GM12878 (cell line): ENCODE measurements around the gene BIN1. TPM values are rescaled to one million over a fixed set of nuclear protein-coding genes. Genes with fewer than 3 reads are reported as not detected.

ENCODE experiments used
- ATAC-seq: fragments of 200-7000 bp; cut with Tn5 transposase; 3 replicates; pipeline ENCODE4 v1.9.1; 2020; ENCODE audit warnings: mild to moderate bottlenecking, moderate library complexity
- BruUV-seq: library from RNA; stranded (reverse); fragments of 400-500 nt; replicated peaks from 2 replicates; lab custom pipeline; 2021; lab: Mats Ljungman, UMichigan
- CTCF ChIA-PET: fragments of 300-600 bp; sonication (Branson Sonifier 250); formaldehyde crosslinking; extraction: SDS; loops from one replicate; lab custom pipeline; 2021; ENCODE audit warnings: inconsistent platforms; lab: Yijun Ruan, JAX
- POLR2A ChIA-PET: fragments of 350-600 bp; formaldehyde crosslinking; extraction: SDS; loops from one replicate; lab custom pipeline; 2021; ENCODE audit warnings: inconsistent platforms; lab: Charles Lee
- RAD21 ChIA-PET: fragments of 300-600 bp; sonication (Branson Sonifier 250); formaldehyde crosslinking; loops from one replicate; lab custom pipeline; 2023; ENCODE audit warnings: antibody characterized with exemption; ENCODE audit not compliant: unreplicated experiment; lab: Charles Lee
- SMC1A ChIA-PET: fragments of 300-600 bp; sonication (Branson Sonifier 250); formaldehyde crosslinking; loops from one replicate; lab custom pipeline; 2023; ENCODE audit not compliant: unreplicated experiment, uncharacterized antibody; lab: Charles Lee
- DNase-seq: peaks from one replicate; pipeline ENCODE4 v3.0.0-alpha.2; 2011; ENCODE audit warnings: low read depth, low spot score
- FAIRE-seq: peaks from 3 replicates; lab custom pipeline; 2011; peaks lifted over from hg19 to GRCh38; lab: Jason Lieb, UNC
- H2AFZ ChIP-seq: 2 replicates; pipeline ENCODE4 v1.6.0; 2011; ENCODE audit warnings: low read depth, low read length, control low read depth; ENCODE audit not compliant: control insufficient read depth
- H3K27ac ChIP-seq: 2 replicates; pipeline ENCODE4 v1.5.1; 2011; ENCODE audit warnings: control low read depth; ENCODE audit not compliant: control insufficient read depth, insufficient read depth
- H3K27me3 ChIP-seq, 2 experiments: replicated peaks in 1 of 2; 2 replicates each; pipeline versions ENCODE4 v1.6.0 to v1.6.1; 2011; ENCODE audit warnings: low read length in 1 of 2; ENCODE audit not compliant: control insufficient read depth in 2 of 2, insufficient read depth in 2 of 2
- H3K36me3 ChIP-seq, 2 experiments: 2 replicates each; pipeline ENCODE4 v1.5.1; 2011; ENCODE audit warnings: low read length in 1 of 2; ENCODE audit not compliant: control insufficient read depth in 2 of 2, insufficient read depth in 2 of 2
- H3K4me1 ChIP-seq: 2 replicates; pipeline ENCODE4 v1.6.1; 2011; ENCODE audit warnings: mild to moderate bottlenecking, low read length, moderate library complexity, mixed read lengths; ENCODE audit not compliant: control insufficient read depth, insufficient read depth
- H3K4me2 ChIP-seq: 2 replicates; pipeline ENCODE4 v1.6.0; 2011; ENCODE audit warnings: control low read depth; ENCODE audit not compliant: control insufficient read depth, insufficient read depth
- H3K4me3 ChIP-seq: fragments of 200-600 bp; sonication (generic); 2 replicates; pipeline ENCODE4 v1.5.1; 2016
- H3K79me2 ChIP-seq: 2 replicates; pipeline ENCODE4 v1.6.0; 2011; ENCODE audit warnings: low read length; ENCODE audit not compliant: control insufficient read depth, insufficient read depth
- H3K9ac ChIP-seq: 2 replicates; pipeline ENCODE4 v1.8.0; 2011; ENCODE audit warnings: low read length, control low read depth, mixed read lengths; ENCODE audit not compliant: control insufficient read depth, insufficient read depth
- H3K9me3 ChIP-seq: replicated peaks from 3 replicates; pipeline ENCODE4 v1.5.1; 2011; ENCODE audit warnings: mild to moderate bottlenecking, low read length; ENCODE audit not compliant: control insufficient read depth, insufficient read depth
- H4K20me1 ChIP-seq: 2 replicates; pipeline ENCODE4 v1.6.0; 2011; ENCODE audit not compliant: control insufficient read depth, insufficient read depth
- BCL3 ChIP-seq: IDR thresholded peaks from 2 replicates; pipeline ENCODE4 v1.6.1; 2011; ENCODE audit warnings: borderline replicate concordance, low read depth, mild to moderate bottlenecking, moderate library complexity, low read length; ENCODE audit not compliant: insufficient read depth, poor library complexity, severe bottlenecking
- BCLAF1 ChIP-seq: fragments of 450-650 bp; IDR thresholded peaks from 2 replicates; pipeline ENCODE4 v1.6.1; 2017; ENCODE audit warnings: antibody characterized with exemption, mild to moderate bottlenecking, moderate library complexity
- E2F4 ChIP-seq: IDR thresholded peaks from 2 replicates; pipeline ENCODE4 v1.6.1; 2012; ENCODE audit warnings: low read depth, low read length, improper control_type of control experiment
- FOXM1 ChIP-seq: IDR thresholded peaks from 2 replicates; pipeline ENCODE4 v1.6.1; 2012; ENCODE audit warnings: low read depth, mild to moderate bottlenecking, inconsistent platforms, low read length, moderate library complexity
- IKZF2 ChIP-seq, 2 experiments: fragments of 450-650 bp; IDR thresholded peaks; 2 replicates each; pipeline ENCODE4 v1.6.1; 2017; ENCODE audit warnings: mild to moderate bottlenecking in 2 of 2, moderate library complexity in 2 of 2
- IRF4 ChIP-seq: IDR thresholded peaks from 2 replicates; pipeline ENCODE4 v1.6.1; 2011; ENCODE audit warnings: low read depth, low read length
- POLR2AphosphoS5 ChIP-seq: IDR thresholded peaks from 2 replicates; pipeline ENCODE4 v1.6.1; 2011; ENCODE audit warnings: mild to moderate bottlenecking, low read length, inconsistent platforms
- RBBP5 ChIP-seq: fragments of 200-600 bp; sonication (generic); conservative IDR thresholded peaks from 2 replicates; pipeline ENCODE4 v1.6.1; 2016
- SMC3 ChIP-seq: IDR thresholded peaks from 2 replicates; pipeline ENCODE4 v1.6.1; 2011; ENCODE audit warnings: low read length, improper control_type of control experiment, borderline replicate concordance
- SUPT20H ChIP-seq: IDR thresholded peaks from 2 replicates; pipeline ENCODE4 v1.6.1; 2011; ENCODE audit warnings: low read depth, mild to moderate bottlenecking, low read length, moderate library complexity, borderline replicate concordance; ENCODE audit not compliant: control insufficient read depth
- SUZ12 ChIP-seq: fragments of 200-600 bp; sonication (generic); IDR thresholded peaks from one replicate; pipeline ENCODE4 v1.6.1; 2018; ENCODE audit warnings: antibody characterized with exemption, mild to moderate bottlenecking; ENCODE audit not compliant: unreplicated experiment
- ZNF217 ChIP-seq: fragments of 450-650 bp; IDR thresholded peaks from 2 replicates; pipeline ENCODE4 v1.6.1; 2017; ENCODE audit warnings: antibody characterized with exemption, mild to moderate bottlenecking
- ZNF384 ChIP-seq: IDR thresholded peaks from 2 replicates; pipeline ENCODE4 v1.6.1; 2012; ENCODE audit warnings: low read depth, mild to moderate bottlenecking, low read length, improper control_type of control experiment, borderline replicate concordance
- ZNF592 ChIP-seq: fragments of 450-650 bp; IDR thresholded peaks from 2 replicates; pipeline ENCODE4 v1.6.1; 2017; ENCODE audit warnings: mild to moderate bottlenecking, moderate library complexity
- WGBS: methylation state at CpG from one replicate; pipeline ENCODE4 v1.1.6; 2016; ENCODE audit warnings: low lambda C conversion rate; ENCODE audit not compliant: insufficient replicate concordance, insufficient coverage; ENCODE audit errors: missing lambda C conversion rate; 5-methylcytosine and 5-hydroxymethylcytosine counted together
- in situ Hi-C: fragments of 300-500 bp; cut with MboI; formaldehyde crosslinking; loops from 9 replicates; pipeline ENCODE4 v1.14.3; 2018; ENCODE audit warnings: mixed read lengths
- intact Hi-C: fragments of 100-400 bp; cut with micrococcal nuclease; formaldehyde crosslinking; loops from one replicate; pipeline ENCODE4 v1.14.2; 2022; ENCODE audit not compliant: unreplicated experiment
- polyA plus RNA-seq, 11 experiments: library from polyadenylated mRNA; depleted of rRNA in 4 of 11; unstranded in 6 of 11; stranded (reverse) in 5 of 11; fragments of >200 nt; fragmentation: Nextera tagmentation in 4 of 11; fragmentation: Illumina TruSeq in 1 of 11; extraction: Ambion mirVana in 4 of 11; extraction: Trizol in 1 of 11; gene quantifications; 1 replicate in 1 of 11; 2 replicates in 10 of 11; pipeline versions ENCODE4 v1.2.1 to v1.2.3, GENCODE V29; 2011 to 2016; ENCODE audit warnings: inconsistent platforms in 2 of 11, missing spikeins in 2 of 11, low read depth in 1 of 11
- total RNA-seq, 4 experiments: library from RNA; depleted of rRNA in 3 of 4; stranded (reverse); fragments of >200 nt in 3 of 4; fragmentation: Illumina TruSeq in 1 of 4; extraction: Trizol in 1 of 4; gene quantifications; 2 replicates each; pipeline versions ENCODE4 v1.2.1 to v1.2.3, GENCODE V29; 2013 to 2021

Gene BIN1
- total and polyA plus RNA-seq, 10 of the 15 experiments (the other 5 are each of a cell fraction or from before 2014, with no cell fraction given) = 0.32 to 21.3 (median 11.2) TPM

- intact Hi-C loops = no loop called here
- BruUV-seq = no TSS peak
- H3K27me3 ChIP-seq = peaks cover 0 to 4% of the 10 kb centered on the region in 2 experiments; a peak in 3 of 4 replicates
- no peaks in the 10 kb centered on the region for H3K4me1 ChIP-seq
- H3K79me2 ChIP-seq = no peaks in the 10 kb centered on the region
- in situ Hi-C loops = no loop called here
- no peak for ATAC-seq
- no peak for DNase-seq
- H3K36me3 ChIP-seq = no peaks in the 10 kb centered on the region
- no peaks in the 10 kb centered on the region for H4K20me1 ChIP-seq
- RAD21 ChIA-PET = no interaction called here
- H3K4me3 ChIP-seq = no peak overlapping the region
- no peak overlapping the region for H3K4me2 ChIP-seq
- no peak overlapping the region for H3K27ac ChIP-seq
- CTCF ChIA-PET = no interaction called here
- H2AFZ ChIP-seq = no peak overlapping the region
- POLR2A ChIA-PET = no interaction called here
- H3K9me3 ChIP-seq = no peaks in the 10 kb centered on the region
- 33% methylated on average over 8 of the region's 8 CpGs for WGBS
- no peak overlapping the region for H3K9ac ChIP-seq
- no peak for FAIRE-seq
- SMC1A ChIA-PET = no interaction called here
- no peak for TF ChIP-seq POLR2AphosphoS5
- TF ChIP-seq ZNF592 = no peak
- no peak for TF ChIP-seq BCL3
- TF ChIP-seq RBBP5 = no peak
- TF ChIP-seq FOXM1 = no peak
- TF ChIP-seq SUZ12 = no peak
- no peak for TF ChIP-seq BCLAF1
- TF ChIP-seq SUPT20H = no peak
- TF ChIP-seq SMC3 = no peak
- no peak for TF ChIP-seq ZNF217
- no peak for TF ChIP-seq IRF4
- TF ChIP-seq E2F4 = no peak
- TF ChIP-seq ZNF384 = no peak
- TF ChIP-seq IKZF2 (IDR thresholded peaks at IDR 0.05) = no peak
Measured at GRCh38 chr2:127015106-127015910, 91.6 kb downstream of the BIN1 start.
